Measurements from ENCODE around the gene TAGLN2. TPM values are rescaled to one million over a fixed set of nuclear protein-coding genes. Genes with fewer than 3 reads are reported as not detected.

TAGLN2 gene
- polyA plus RNA-seq: 100 to 1,000 TPM; 309 to 366 TPM

GRCh38 chr1:159924791-159925718, at the start of gene TAGLN2:
Gene TAGLN2 (minus strand): TSS chr1:159925507. CDS start chr1:159920509, 4,998 bp downstream.
- Histone ChIP-seq H3K36me3 (ENCODE audit: control insufficient read depth in 2 of 2, insufficient read depth in 2 of 2, low read length in 1 of 2) (peaks cover 3 to 6% of the 10 kb centered on the region in 2 donors), H3K27me3 (ENCODE audit: control insufficient read depth in 1 of 2, insufficient read depth in 2 of 2, low read length in 2 of 2) (no peaks in the 10 kb centered on the region), H3K9me3 (ENCODE audit: control insufficient read depth in 2 of 2, insufficient read depth in 1 of 2, low read depth in 1 of 2, low read length in 1 of 2) (no peaks in the 10 kb centered on the region), H3K4me3 (ENCODE audit: low read depth in 1 of 2, low read length in 2 of 2) (peak within 1 kb of the TSS; percentile 76 to 96), H3K4me1 (ENCODE audit: control insufficient read depth in 2 of 2, insufficient read depth in 2 of 2, low read length in 1 of 2) (peaks cover 11 to 24% of the 10 kb centered on the region in 2 donors), H3K27ac (ENCODE audit: low read depth in 2 of 2, low read length in 1 of 2) (peak within 1 kb of the TSS; percentile 97 to 99)
- 0 to 1% methylated on average over 58 of the region's 58 CpGs for WGBS, 2 donors

GRCh38 chr1:159974350-159974965, 49.2 kb upstream of the TAGLN2 start:
- peaks cover 0 to 5% of the 10 kb centered on the region in 2 donors for H3K36me3 ChIP-seq (ENCODE audit: control insufficient read depth in 2 of 2, insufficient read depth in 2 of 2, low read length in 1 of 2)
- no peaks in the 10 kb centered on the region for H3K27me3 ChIP-seq (ENCODE audit: control insufficient read depth in 1 of 2, insufficient read depth in 2 of 2, low read length in 2 of 2)
- no peak overlapping the region for H3K27ac ChIP-seq (ENCODE audit: low read depth in 2 of 2, low read length in 1 of 2)
- no peaks in the 10 kb centered on the region for H3K9me3 ChIP-seq (ENCODE audit: control insufficient read depth in 2 of 2, insufficient read depth in 1 of 2, low read depth in 1 of 2, low read length in 1 of 2)
- H3K4me1 ChIP-seq (ENCODE audit: control insufficient read depth in 2 of 2, insufficient read depth in 2 of 2, low read length in 1 of 2): no peaks in the 10 kb centered on the region
- 92 to 93% methylated on average over 7 of the region's 7 CpGs for WGBS, 2 donors
- H3K4me3 ChIP-seq (ENCODE audit: low read depth in 1 of 2, low read length in 2 of 2): no peak overlapping the region

- 87 to 91% methylated on average over 6 of the region's 6 CpGs for WGBS, 2 donors
- no peaks in the 10 kb centered on the region for H3K4me1 ChIP-seq (ENCODE audit: control insufficient read depth in 2 of 2, insufficient read depth in 2 of 2, low read length in 1 of 2)
These were observed 48.1 kb upstream of the TAGLN2 start for GRCh38 chr1:159973350-159973940.

GRCh38 chr1:159972443-159973205, 47.3 kb upstream of the TAGLN2 start:
- H3K36me3 ChIP-seq (ENCODE audit: control insufficient read depth in 2 of 2, insufficient read depth in 2 of 2, low read length in 1 of 2): peaks cover 0 to 5% of the 10 kb centered on the region in 2 donors
- 93% methylated on average over 8 of the region's 8 CpGs for WGBS, 2 donors
- no peaks in the 10 kb centered on the region for H3K4me1 ChIP-seq (ENCODE audit: control insufficient read depth in 2 of 2, insufficient read depth in 2 of 2, low read length in 1 of 2)

More at GRCh38 chr1:159973350-159973940, 48.1 kb upstream of the TAGLN2 start:
- Histone ChIP-seq H3K4me3 (ENCODE audit: low read depth in 1 of 2, low read length in 2 of 2) (no peak overlapping the region), H3K27ac (ENCODE audit: low read depth in 2 of 2, low read length in 1 of 2) (no peak overlapping the region), H3K36me3 (ENCODE audit: control insufficient read depth in 2 of 2, insufficient read depth in 2 of 2, low read length in 1 of 2) (peaks cover 0 to 5% of the 10 kb centered on the region in 2 donors), H3K9me3 (ENCODE audit: control insufficient read depth in 2 of 2, insufficient read depth in 1 of 2, low read depth in 1 of 2, low read length in 1 of 2) (no peaks in the 10 kb centered on the region), H3K27me3 (ENCODE audit: control insufficient read depth in 1 of 2, insufficient read depth in 2 of 2, low read length in 2 of 2) (no peaks in the 10 kb centered on the region)

GRCh38 chr1:159970932-159971342, 45.6 kb upstream of the TAGLN2 start:
- no peaks in the 10 kb centered on the region for H3K27me3 ChIP-seq (ENCODE audit: control insufficient read depth in 1 of 2, insufficient read depth in 2 of 2, low read length in 2 of 2)
- H3K36me3 ChIP-seq (ENCODE audit: control insufficient read depth in 2 of 2, insufficient read depth in 2 of 2, low read length in 1 of 2): peaks cover 0 to 5% of the 10 kb centered on the region in 2 donors
- WGBS, 2 donors: 57 to 70% methylated on average over 9 of the region's 9 CpGs
- H3K27ac ChIP-seq (ENCODE audit: low read depth in 2 of 2, low read length in 1 of 2): no peak overlapping the region
- no peak overlapping the region for H3K4me3 ChIP-seq (ENCODE audit: low read depth in 1 of 2, low read length in 2 of 2)
- no peaks in the 10 kb centered on the region for H3K4me1 ChIP-seq (ENCODE audit: control insufficient read depth in 2 of 2, insufficient read depth in 2 of 2, low read length in 1 of 2)
- H3K9me3 ChIP-seq (ENCODE audit: control insufficient read depth in 2 of 2, insufficient read depth in 1 of 2, low read depth in 1 of 2, low read length in 1 of 2): no peaks in the 10 kb centered on the region

More at GRCh38 chr1:159972443-159973205, 47.3 kb upstream of the TAGLN2 start:
- H3K27ac ChIP-seq (ENCODE audit: low read depth in 2 of 2, low read length in 1 of 2): no peak overlapping the region
- H3K4me3 ChIP-seq (ENCODE audit: low read depth in 1 of 2, low read length in 2 of 2): no peak overlapping the region
- no peaks in the 10 kb centered on the region for H3K27me3 ChIP-seq (ENCODE audit: control insufficient read depth in 1 of 2, insufficient read depth in 2 of 2, low read length in 2 of 2)
- H3K9me3 ChIP-seq (ENCODE audit: control insufficient read depth in 2 of 2, insufficient read depth in 1 of 2, low read depth in 1 of 2, low read length in 1 of 2): no peaks in the 10 kb centered on the region

- H3K4me3 ChIP-seq (ENCODE audit: low read depth in 1 of 2, low read length in 2 of 2): no peak overlapping the region
- H3K27ac ChIP-seq (ENCODE audit: low read depth in 2 of 2, low read length in 1 of 2): no peak overlapping the region
- 91 to 92% methylated on average over 3 of the region's 3 CpGs for WGBS, 2 donors
- H3K9me3 ChIP-seq (ENCODE audit: control insufficient read depth in 2 of 2, insufficient read depth in 1 of 2, low read depth in 1 of 2, low read length in 1 of 2): no peaks in the 10 kb centered on the region
- no peaks in the 10 kb centered on the region for H3K4me1 ChIP-seq (ENCODE audit: control insufficient read depth in 2 of 2, insufficient read depth in 2 of 2, low read length in 1 of 2)
- H3K36me3 ChIP-seq (ENCODE audit: control insufficient read depth in 2 of 2, insufficient read depth in 2 of 2, low read length in 1 of 2): peaks cover 0 to 5% of the 10 kb centered on the region in 2 donors
- no peaks in the 10 kb centered on the region for H3K27me3 ChIP-seq (ENCODE audit: control insufficient read depth in 1 of 2, insufficient read depth in 2 of 2, low read length in 2 of 2)
These were observed 43.6 kb upstream of the TAGLN2 start for GRCh38 chr1:159968901-159969300.

- no peaks in the 10 kb centered on the region for H3K4me1 ChIP-seq (ENCODE audit: control insufficient read depth in 2 of 2, insufficient read depth in 2 of 2, low read length in 1 of 2)
- no peak overlapping the region for H3K4me3 ChIP-seq (ENCODE audit: low read depth in 1 of 2, low read length in 2 of 2)
- no peaks in the 10 kb centered on the region for H3K36me3 ChIP-seq (ENCODE audit: control insufficient read depth in 2 of 2, insufficient read depth in 2 of 2, low read length in 1 of 2)
- no peaks in the 10 kb centered on the region for H3K9me3 ChIP-seq (ENCODE audit: control insufficient read depth in 2 of 2, insufficient read depth in 1 of 2, low read depth in 1 of 2, low read length in 1 of 2)
- WGBS, 2 donors: 84 to 88% methylated on average over 2 of the region's 2 CpGs
- no peak overlapping the region for H3K27ac ChIP-seq (ENCODE audit: low read depth in 2 of 2, low read length in 1 of 2)
- H3K27me3 ChIP-seq (ENCODE audit: control insufficient read depth in 1 of 2, insufficient read depth in 2 of 2, low read length in 2 of 2): no peaks in the 10 kb centered on the region
These were observed 40.0 kb upstream of the TAGLN2 start for GRCh38 chr1:159965263-159965662.

- Histone ChIP-seq H3K27ac (ENCODE audit: low read depth in 2 of 2, low read length in 1 of 2) (no peak overlapping the region), H3K36me3 (ENCODE audit: control insufficient read depth in 2 of 2, insufficient read depth in 2 of 2, low read length in 1 of 2) (no peaks in the 10 kb centered on the region), H3K9me3 (ENCODE audit: control insufficient read depth in 2 of 2, insufficient read depth in 1 of 2, low read depth in 1 of 2, low read length in 1 of 2) (no peaks in the 10 kb centered on the region), H3K4me1 (ENCODE audit: control insufficient read depth in 2 of 2, insufficient read depth in 2 of 2, low read length in 1 of 2) (peaks cover 0 to 2% of the 10 kb centered on the region in 2 donors), H3K4me3 (ENCODE audit: low read depth in 1 of 2, low read length in 2 of 2) (no peak overlapping the region), H3K27me3 (ENCODE audit: control insufficient read depth in 1 of 2, insufficient read depth in 2 of 2, low read length in 2 of 2) (no peaks in the 10 kb centered on the region)
- 43 to 55% methylated on average over 3 of the region's 3 CpGs for WGBS, 2 donors
These were observed 38.8 kb upstream of the TAGLN2 start for GRCh38 chr1:159964144-159964543.

- Histone ChIP-seq H3K36me3 (ENCODE audit: control insufficient read depth in 2 of 2, insufficient read depth in 2 of 2, low read length in 1 of 2) (no peaks in the 10 kb centered on the region), H3K9me3 (ENCODE audit: control insufficient read depth in 2 of 2, insufficient read depth in 1 of 2, low read depth in 1 of 2, low read length in 1 of 2) (no peaks in the 10 kb centered on the region), H3K4me3 (ENCODE audit: low read depth in 1 of 2, low read length in 2 of 2) (peak overlapping the region; percentile 3 to 35), H3K4me1 (ENCODE audit: control insufficient read depth in 2 of 2, insufficient read depth in 2 of 2, low read length in 1 of 2) (peaks cover 0 to 4% of the 10 kb centered on the region in 2 donors), H3K27me3 (ENCODE audit: control insufficient read depth in 1 of 2, insufficient read depth in 2 of 2, low read length in 2 of 2) (no peaks in the 10 kb centered on the region), H3K27ac (ENCODE audit: low read depth in 2 of 2, low read length in 1 of 2) (peak overlapping the region; percentile 62 to 90)
- WGBS, 2 donors: 86 to 90% methylated on average over 11 of the region's 11 CpGs
These were observed 36.9 kb upstream of the TAGLN2 start for GRCh38 chr1:159962176-159962575.
